H1 (cell line): Measurements from ENCODE around the gene REM2. TPM values are rescaled to one million over a fixed set of nuclear protein-coding genes. Genes with fewer than 3 reads are reported as not detected.

ENCODE experiments used
- CTCF ChIA-PET: fragments of 300-600 bp; sonication (Branson Sonifier 250); formaldehyde crosslinking; loops from one replicate; lab custom pipeline; 2021; ENCODE audit not compliant: partially characterized antibody; lab: Charles Lee
- POLR2A ChIA-PET: fragments of 300-600 bp; sonication (Branson Sonifier 250); formaldehyde crosslinking; loops from one replicate; lab custom pipeline; 2021; ENCODE audit warnings: inconsistent platforms; ENCODE audit not compliant: partially characterized antibody; lab: Charles Lee
- DNase-seq, 2 experiments: peaks; one replicate each; pipeline versions ENCODE4 v3.0.0 to v3.0.0-alpha.2; 2010 to 2022; ENCODE audit warnings: low spot score in 2 of 2, low read depth in 1 of 2, mixed read lengths in 1 of 2
- FAIRE-seq: peaks from 2 replicates; lab custom pipeline; 2011; peaks lifted over from hg19 to GRCh38; lab: Jason Lieb, UNC
- H2AFZ ChIP-seq: 2 replicates; pipeline ENCODE4 v1.8.1; 2012; ENCODE audit warnings: low read length, inconsistent platforms
- H2AK5ac ChIP-seq: 2 replicates; pipeline ENCODE4 v1.6.1; 2013; ENCODE audit warnings: low read depth, low read length
- H2BK120ac ChIP-seq: replicated peaks from 2 replicates; pipeline ENCODE3; 2013; ENCODE audit warnings: low read depth, low read length, inconsistent platforms
- H2BK12ac ChIP-seq: 2 replicates; pipeline ENCODE4 v1.6.1; 2013; ENCODE audit warnings: low read depth, low read length
- H2BK15ac ChIP-seq: 2 replicates; pipeline ENCODE4 v1.6.1; 2013; ENCODE audit warnings: low read length
- H2BK20ac ChIP-seq: 2 replicates; pipeline ENCODE4 v1.6.1; 2013; ENCODE audit warnings: low read length
- H2BK5ac ChIP-seq: 2 replicates; pipeline ENCODE4 v1.6.1; 2013; ENCODE audit warnings: low read depth, low read length
- H3K14ac ChIP-seq: 2 replicates; pipeline ENCODE4 v1.6.1; 2013; ENCODE audit warnings: inconsistent platforms; ENCODE audit not compliant: insufficient read length
- H3K18ac ChIP-seq: 2 replicates; pipeline ENCODE4 v1.6.1; 2013; ENCODE audit warnings: low read length; ENCODE audit errors: extremely low read depth
- H3K23ac ChIP-seq: 2 replicates; pipeline ENCODE4 v1.6.1; 2013; ENCODE audit warnings: inconsistent platforms; ENCODE audit not compliant: insufficient read length
- H3K23me2 ChIP-seq: 2 replicates; pipeline ENCODE4 v1.6.1; 2013; ENCODE audit warnings: low read depth, low read length
- H3K27ac ChIP-seq: 2 replicates; pipeline ENCODE4 v1.6.1; 2011; ENCODE audit warnings: low read depth, low read length, inconsistent platforms
- H3K27me3 ChIP-seq, 4 experiments: replicated peaks in 1 of 4; 1 replicate in 1 of 4; 2 replicates in 3 of 4; pipeline versions ENCODE4 v1.6.1 to v1.8.1; 2011 to 2013; ENCODE audit warnings: low read length in 3 of 4, mild to moderate bottlenecking in 3 of 4, inconsistent platforms in 2 of 4, mixed read lengths in 2 of 4, moderate library complexity in 1 of 4; ENCODE audit not compliant: control insufficient read depth in 3 of 4, insufficient read depth in 3 of 4; ENCODE audit errors: extremely low read depth in 1 of 4
- H3K36me3 ChIP-seq, 4 experiments: 2 replicates each; pipeline versions ENCODE4 v1.6.1 to v1.8.1; 2011 to 2013; ENCODE audit warnings: mild to moderate bottlenecking in 4 of 4, low read length in 3 of 4, moderate library complexity in 2 of 4, control low read depth in 1 of 4, inconsistent platforms in 1 of 4; ENCODE audit not compliant: insufficient read depth in 4 of 4, control insufficient read depth in 2 of 4
- H3K4ac ChIP-seq: replicated peaks from 2 replicates; pipeline ENCODE3; 2013; ENCODE audit warnings: low read length, low read depth, mixed read lengths, inconsistent platforms; ENCODE audit not compliant: insufficient read length
- H3K4me1 ChIP-seq, 4 experiments: replicated peaks in 1 of 4; 1 replicate in 1 of 4; 2 replicates in 3 of 4; pipeline versions ENCODE4 v1.6.1 to v1.8.1; 2011 to 2013; ENCODE audit warnings: low read length in 3 of 4, inconsistent platforms in 2 of 4, mixed read lengths in 1 of 4; ENCODE audit not compliant: insufficient read depth in 4 of 4, control insufficient read depth in 3 of 4
- H3K4me2 ChIP-seq, 2 experiments: 2 replicates each; pipeline versions ENCODE4 v1.6.1 to v1.8.1; 2011 to 2013; ENCODE audit warnings: low read depth in 2 of 2, low read length in 2 of 2, control low read depth in 1 of 2, inconsistent platforms in 1 of 2, mild to moderate bottlenecking in 1 of 2; ENCODE audit not compliant: insufficient read depth in 1 of 2
- H3K4me3 ChIP-seq, 4 experiments: fragments of 200-600, 300-600 bp in 1 of 4; sonication (generic), shearing (Covaris generic), sonication (Bioruptor Twin) in 1 of 4; 2 replicates each; pipeline versions ENCODE4 v1.5.1 to v1.8.1; 2011 to 2016; ENCODE audit warnings: low read length in 4 of 4, low read depth in 3 of 4, control low read depth in 2 of 4, inconsistent platforms in 2 of 4, mild to moderate bottlenecking in 2 of 4, mixed read lengths in 1 of 4, moderate library complexity in 1 of 4; ENCODE audit not compliant: insufficient read depth in 2 of 4; ENCODE audit errors: extremely low read depth in 1 of 4
- H3K56ac ChIP-seq: replicated peaks from 2 replicates; pipeline ENCODE3; 2013; ENCODE audit warnings: low read depth, mild to moderate bottlenecking, mixed read lengths, low read length, inconsistent platforms; ENCODE audit not compliant: insufficient read length
- H3K79me1 ChIP-seq: 2 replicates; pipeline ENCODE4 v1.6.1; 2013; ENCODE audit warnings: low read depth, low read length, control low read depth
- H3K79me2 ChIP-seq, 2 experiments: 2 replicates each; pipeline versions ENCODE4 v1.6.1 to v1.8.1; 2012 to 2013; ENCODE audit warnings: low read length in 2 of 2, mild to moderate bottlenecking in 2 of 2, inconsistent platforms in 1 of 2; ENCODE audit not compliant: insufficient read depth in 2 of 2, control insufficient read depth in 1 of 2
- H3K9ac ChIP-seq, 4 experiments: replicated peaks in 1 of 4; 1 replicate in 1 of 4; 2 replicates in 3 of 4; pipeline versions ENCODE4 v1.6.1 to v1.8.1; 2011 to 2013; ENCODE audit warnings: low read depth in 3 of 4, low read length in 3 of 4, control low read depth in 2 of 4, mild to moderate bottlenecking in 2 of 4, moderate library complexity in 2 of 4, inconsistent platforms in 1 of 4; ENCODE audit errors: extremely low read depth in 1 of 4
- H3K9me3 ChIP-seq, 2 experiments: 2 replicates each; pipeline versions ENCODE4 v1.6.1 to v1.8.1; 2012 to 2013; ENCODE audit warnings: mild to moderate bottlenecking in 2 of 2, moderate library complexity in 2 of 2, control low read depth in 1 of 2, inconsistent platforms in 1 of 2, low read depth in 1 of 2, low read length in 1 of 2, mixed read lengths in 1 of 2; ENCODE audit not compliant: insufficient read depth in 2 of 2
- H4K20me1 ChIP-seq, 2 experiments: replicated peaks in 1 of 2; 2 replicates each; pipeline versions ENCODE3 to v1.8.1; 2011 to 2013; ENCODE audit warnings: inconsistent platforms in 2 of 2, low read length in 2 of 2, mild to moderate bottlenecking in 1 of 2; ENCODE audit not compliant: insufficient read depth in 2 of 2, control insufficient read depth in 1 of 2
- H4K5ac ChIP-seq: 2 replicates; pipeline ENCODE4 v1.6.1; 2013; ENCODE audit warnings: low read length, low read depth, mixed read lengths, inconsistent platforms; ENCODE audit not compliant: insufficient read length
- H4K8ac ChIP-seq: 2 replicates; pipeline ENCODE4 v1.8.0; 2013; ENCODE audit warnings: mild to moderate bottlenecking, moderate library complexity, low read length, inconsistent platforms; ENCODE audit not compliant: insufficient read depth; ENCODE audit errors: extremely low read depth
- H4K91ac ChIP-seq: replicated peaks from 2 replicates; pipeline ENCODE3; 2013; ENCODE audit warnings: low read length, mixed read lengths, inconsistent platforms; ENCODE audit not compliant: insufficient read length
- CBX5 ChIP-seq: fragments of 300-800, 300-1000 bp; sonication (generic); IDR thresholded peaks from 2 replicates; pipeline ENCODE4 v1.7.1; 2016; ENCODE audit warnings: antibody characterized with exemption, low read length, low read depth
- SIN3A ChIP-seq, 2 experiments: IDR thresholded peaks in 1 of 2; conservative IDR thresholded peaks in 1 of 2; 2 replicates each; pipeline ENCODE4 v1.6.1; 2011 to 2012; ENCODE audit warnings: low read length in 2 of 2, improper control_type of control experiment in 1 of 2, low read depth in 1 of 2, mild to moderate bottlenecking in 1 of 2
- SP1 ChIP-seq: IDR thresholded peaks from 2 replicates; pipeline ENCODE4 v1.6.1; 2011; ENCODE audit warnings: low read depth, low read length
- TAF1 ChIP-seq: IDR thresholded peaks from 2 replicates; pipeline ENCODE4 v1.6.1; 2011; ENCODE audit warnings: mild to moderate bottlenecking, low read depth, low read length
- ZNF274 ChIP-seq: IDR thresholded peaks from 2 replicates; pipeline ENCODE4 v1.7.0; 2012; ENCODE audit warnings: low read length, borderline replicate concordance; ENCODE audit errors: extremely low read depth
- WGBS, 2 experiments: shearing (Covaris generic) in 1 of 2; methylation state at CpG; one replicate each; pipeline versions ENCODE4 v1.1.6 to v1.1.7; 2013 to 2015; ENCODE audit warnings: low lambda C conversion rate in 2 of 2, mixed read lengths in 2 of 2, inconsistent platforms in 1 of 2, low coverage in 1 of 2, missing lambda C conversion rate in 1 of 2; ENCODE audit not compliant: insufficient replicate concordance in 2 of 2, insufficient coverage in 1 of 2, insufficient read length in 1 of 2; ENCODE audit errors: extremely low coverage in 1 of 2, missing lambda C conversion rate in 1 of 2; 5-methylcytosine and 5-hydroxymethylcytosine counted together
- polyA plus RNA-seq, 7 experiments: library from polyadenylated mRNA; depleted of rRNA in 3 of 7; stranded (reverse) in 5 of 7; unstranded in 2 of 7; fragments of >200 nt in 5 of 7; fragments of 200-250 nt in 2 of 7; gene quantifications; 1 replicate in 5 of 7; 2 replicates in 1 of 7; 4 replicates in 1 of 7; pipeline versions ENCODE4 v1.2.1 to v1.2.3, GENCODE V29; 2011 to 2013; ENCODE audit warnings: missing spikeins in 2 of 7, mixed read lengths in 2 of 7
- total RNA-seq: library from RNA; stranded (reverse); fragmentation: NEBNext Ultra II Directional; extraction: Animal tissue kit (Norgen Biotek cat#: 25700); gene quantifications from 2 replicates; pipeline ENCODE4 v1.2.1, GENCODE V29; 2021

Gene REM2
- total and polyA plus RNA-seq, 2 of the 8 experiments (the other 6 are each of a cell fraction or from before 2014, with no cell fraction given), result 1.00 to 1.1 TPM

- Histone ChIP-seq H4K91ac (no peak overlapping the region), H3K79me2 (no peaks in the 10 kb centered on the region), H3K23ac (no peak overlapping the region), H3K4me3 (peak overlapping the region; percentile 48 to 83 (median 55); a peak in 6 of 8 replicates), H2AK5ac (peak overlapping the region; percentile 69; the same call in 1 of the 2 replicates), H4K20me1 (no peaks in the 10 kb centered on the region), H3K79me1 (peaks cover 3% of the 10 kb centered on the region; the same call in 1 of the 2 replicates), H3K4ac (no peak overlapping the region), H3K27ac (no peak overlapping the region), H2AFZ (no peak overlapping the region), H3K18ac (no peak overlapping the region; the same call in 1 of the 2 replicates), H3K4me2 (peak overlapping the region; percentile 86), H2BK5ac (no peak overlapping the region; the same call in 1 of the 2 replicates), H4K5ac (peak overlapping the region; percentile 5), H3K4me1 (peaks cover 7 to 21% (median 12%) of the 10 kb centered on the region in 4 experiments), H2BK12ac (peak overlapping the region; percentile 21; the same call in 1 of the 2 replicates), H2BK20ac (no peak overlapping the region), H3K36me3 (no peaks in the 10 kb centered on the region), H3K23me2 (peaks cover 14% of the 10 kb centered on the region), H2BK120ac (no peak overlapping the region), H3K56ac (no peak overlapping the region), H3K27me3 (peaks cover 0 to 17% (median 11%) of the 10 kb centered on the region in 4 experiments; a peak in 6 of 7 replicates), H2BK15ac (peak overlapping the region; percentile 97; the same call in 1 of the 2 replicates), H4K8ac (no peak overlapping the region), H3K14ac (no peak overlapping the region), H3K9me3 (no peaks in the 10 kb centered on the region), H3K9ac (peak overlapping the region in 1 of 4 experiments; percentile 46; a peak in 1 of 7 replicates)
- DNase-seq, result no peak
- no peak for TF ChIP-seq SP1
- TF ChIP-seq SIN3A (conservative IDR thresholded peaks at IDR 0.05 in 1 of 2, IDR thresholded peaks at IDR 0.05 in 1 of 2; ENCODE audit: low read depth in 1 of 2, low read length in 2 of 2), result no peak
- TF ChIP-seq ZNF274, result no peak
- TF ChIP-seq TAF1, result no peak
- TF ChIP-seq CBX5, result no peak
- no peak for FAIRE-seq
- ChIA-PET CTCF (interaction anchor here (0.8 to 56.0 kb wide), 8 partner anchors 14 to 183 kb away, joined by 3 to 1562 read pairs (median 18); partner anchors contain the start of genes LRP10, MMP14, MRPL52 and SLC7A7), POLR2A (interaction anchor here (0.6 to 7.2 kb wide), 11 partner anchors 8 to 172 kb away, joined by 3 to 54 read pairs (median 4); partner anchors contain the start of genes LRP10, PRMT5 and RBM23)
- WGBS, 2 experiments, result 82% methylated on average over 21 of the region's 21 CpGs; no CpG with 5 or more reads in 1 of the 2 experiments
Measured at GRCh38 chr14:22885975-22886374, 3.0 kb downstream of the REM2 start.
